Stimulated activated CD4-positive, alpha-beta T cell treated with anti-CD3 and anti-CD28 coated beads, Interleukin-4, amount 100 ng/mL, for 24 hours (primary cell): ENCODE results near the gene TPSAB1.

ENCODE experiments used
- DNase-seq: peaks from one replicate; pipeline ENCODE4 v3.0.0-alpha.2; 2020

The TPSAB1 gene

DNA sequence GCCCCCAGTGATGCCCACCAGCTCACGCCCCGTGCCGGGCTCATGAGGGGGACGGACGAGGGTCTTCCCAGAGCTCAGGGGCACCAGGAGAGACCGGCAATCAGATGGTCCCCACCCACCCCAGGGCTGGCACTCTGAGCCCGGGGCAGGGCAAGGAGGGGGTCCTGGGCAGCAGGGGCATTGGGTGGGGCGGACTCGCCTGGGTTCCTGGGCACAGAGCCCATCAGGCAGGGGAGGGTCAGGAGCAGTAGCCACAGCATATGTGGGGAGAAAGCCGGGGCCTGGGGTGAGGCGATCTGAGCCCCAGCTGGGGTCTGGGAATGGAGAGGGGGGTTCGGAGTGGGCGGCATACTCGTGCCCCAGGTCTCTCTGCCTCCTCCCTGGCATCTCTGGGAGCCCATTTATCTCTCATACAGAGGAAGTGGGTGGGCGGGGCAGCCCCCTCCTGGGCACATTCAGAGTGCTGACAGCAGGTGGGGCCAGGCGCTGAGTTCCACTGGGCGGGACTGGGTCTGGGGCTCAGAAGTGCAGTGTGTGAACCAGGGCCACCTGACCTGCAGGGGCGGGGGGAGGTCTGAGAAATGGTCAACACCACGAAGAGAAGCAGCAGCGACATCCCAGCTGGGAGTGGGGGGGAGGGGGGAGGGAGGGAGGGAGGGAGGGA, 48.4 kb downstream of the TPSAB1 start:
- no peak for DNase-seq

DNA sequence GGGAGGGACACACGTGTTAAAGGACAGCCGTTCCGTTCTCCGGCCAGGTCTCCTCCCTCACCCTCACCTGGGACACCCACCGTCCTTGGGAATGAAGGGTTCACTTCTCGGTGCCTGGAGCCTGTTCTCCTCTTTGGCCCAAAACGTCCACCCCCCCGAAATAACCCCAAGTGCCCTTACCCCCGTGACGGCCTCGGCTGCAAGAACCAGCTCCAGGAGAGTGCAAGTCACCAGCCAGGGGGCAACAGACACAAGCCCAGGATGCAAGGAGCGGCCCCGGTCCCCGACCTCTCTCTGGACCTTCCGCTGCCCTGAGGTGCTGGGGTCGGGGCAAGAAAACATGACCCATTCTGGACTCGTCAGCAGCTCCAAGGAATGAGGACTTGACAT, 49.0 kb downstream of the TPSAB1 start:
- DNase-seq: no peak

DNA sequence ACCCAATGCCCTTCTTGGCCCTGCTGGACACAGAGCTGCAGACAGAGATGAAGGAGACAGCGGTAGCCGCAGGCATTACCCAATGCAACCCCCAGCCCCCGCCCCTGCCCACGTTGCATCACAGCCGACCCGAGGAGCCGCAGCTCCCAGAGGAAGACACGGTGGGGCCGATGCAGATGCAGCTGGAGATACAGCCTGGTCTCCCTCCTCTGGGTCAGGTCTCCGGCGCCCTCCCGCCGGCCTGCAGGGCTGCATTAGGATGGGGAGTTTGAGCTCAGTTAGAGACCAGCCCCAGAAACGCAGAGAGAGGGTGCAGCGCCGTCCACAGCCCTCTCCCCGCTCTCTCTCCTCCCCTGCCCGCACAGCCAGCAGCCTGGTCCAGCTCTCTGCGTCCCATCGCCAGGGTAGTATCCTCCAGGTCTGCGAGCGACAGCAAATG, 49.6 kb downstream of the TPSAB1 start:
- DNase-seq: no peak

DNA sequence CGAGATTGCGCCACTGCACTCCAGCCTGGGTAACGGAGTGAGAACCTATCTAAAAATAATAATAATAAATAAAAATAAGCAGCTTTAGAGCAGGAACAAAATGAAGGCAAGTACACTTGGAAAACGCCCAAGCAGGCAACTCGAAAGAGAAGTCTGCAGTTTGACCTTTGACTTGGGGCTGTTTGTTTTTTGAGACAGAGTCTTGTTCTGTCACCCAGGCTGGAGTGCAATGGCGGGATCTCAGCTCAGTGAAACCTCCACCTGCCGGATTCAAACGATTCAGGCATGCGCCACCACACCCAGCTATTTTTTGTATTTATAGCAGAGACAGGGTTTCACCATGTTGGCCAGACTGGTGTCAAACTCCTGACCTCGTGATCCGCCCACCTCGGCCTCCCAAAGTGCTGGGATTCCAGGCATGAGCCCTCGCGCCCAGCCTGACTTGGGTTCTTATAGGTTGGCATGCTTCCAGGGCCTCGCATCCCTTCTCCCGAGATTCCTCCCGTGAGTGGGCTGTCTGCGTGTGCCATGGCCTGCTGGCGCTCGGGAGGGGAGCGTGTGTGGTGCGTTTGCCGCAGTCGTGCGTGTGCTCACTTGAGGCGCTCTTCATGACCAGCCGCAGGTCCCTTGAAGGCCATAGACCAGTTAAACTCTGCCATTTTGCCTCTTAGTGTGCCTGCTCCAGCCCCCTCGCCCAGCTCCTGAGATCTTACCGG, 50.5 kb downstream of the TPSAB1 start:
- no peak for DNase-seq

DNA sequence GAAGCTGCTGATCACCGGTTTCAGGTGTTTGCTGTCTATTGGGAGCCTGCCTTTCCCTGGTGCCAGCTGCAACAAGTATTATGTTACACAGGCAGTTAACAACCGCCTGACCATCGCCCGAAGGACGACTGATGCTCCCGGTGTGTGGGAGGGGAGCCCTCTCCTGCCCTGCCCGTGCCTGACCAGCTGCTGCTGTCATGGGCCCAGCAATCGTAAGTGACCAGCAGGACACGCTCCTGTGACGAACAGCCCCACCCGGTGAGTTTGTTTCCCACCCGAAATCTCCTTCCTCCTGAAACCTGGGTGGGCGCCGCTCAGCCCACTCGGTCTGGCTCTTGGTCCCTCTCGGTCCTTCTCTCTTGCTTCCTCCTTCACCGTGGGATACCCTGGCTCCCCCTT, 51.1 kb downstream of the TPSAB1 start:
- no peak for DNase-seq
